Body of pancreas (tissue), 4 donors: ENCODE data around the gene GNS.

Experiments
- POLR2A ChIP-seq, 3 donors: fragments of 450-650 bp; IDR thresholded peaks; one replicate each; pipeline ENCODE4 v1.6.1; 2016; ENCODE audit warnings: antibody characterized with exemption in 3 of 3, mild to moderate bottlenecking in 2 of 3
- TF ChIP-seq, protein P1 (sequence below), 7 experiments: fragments of 450-650 bp in 4 of 7; fragments of 200-600 bp in 3 of 7; sonication (generic) in 3 of 7; IDR thresholded peaks; one replicate each; pipeline ENCODE4 v1.5.1; 2016 to 2019; ENCODE audit warnings: antibody characterized with exemption in 7 of 7

DNA sequence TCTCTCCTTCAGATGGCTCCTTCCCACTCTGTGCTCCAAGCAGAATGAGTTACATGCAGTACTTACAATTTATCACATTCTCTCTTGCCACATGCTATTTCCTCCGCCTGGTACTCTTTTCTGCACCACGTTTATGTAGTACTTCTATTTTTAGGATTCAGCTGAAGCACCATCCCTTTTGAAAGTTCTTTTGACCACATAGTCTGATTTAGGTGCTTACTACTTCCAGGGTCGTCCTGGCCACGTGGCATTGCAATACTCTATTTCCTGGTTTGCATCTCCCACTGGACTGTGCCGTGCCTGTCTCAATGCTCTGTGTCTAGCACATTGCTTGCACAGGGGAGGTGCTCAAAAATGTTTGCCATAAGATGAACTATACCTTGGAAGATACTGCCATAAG is 48.9 kb upstream of the GNS start:
- TF ChIP-seq, protein P1, sequence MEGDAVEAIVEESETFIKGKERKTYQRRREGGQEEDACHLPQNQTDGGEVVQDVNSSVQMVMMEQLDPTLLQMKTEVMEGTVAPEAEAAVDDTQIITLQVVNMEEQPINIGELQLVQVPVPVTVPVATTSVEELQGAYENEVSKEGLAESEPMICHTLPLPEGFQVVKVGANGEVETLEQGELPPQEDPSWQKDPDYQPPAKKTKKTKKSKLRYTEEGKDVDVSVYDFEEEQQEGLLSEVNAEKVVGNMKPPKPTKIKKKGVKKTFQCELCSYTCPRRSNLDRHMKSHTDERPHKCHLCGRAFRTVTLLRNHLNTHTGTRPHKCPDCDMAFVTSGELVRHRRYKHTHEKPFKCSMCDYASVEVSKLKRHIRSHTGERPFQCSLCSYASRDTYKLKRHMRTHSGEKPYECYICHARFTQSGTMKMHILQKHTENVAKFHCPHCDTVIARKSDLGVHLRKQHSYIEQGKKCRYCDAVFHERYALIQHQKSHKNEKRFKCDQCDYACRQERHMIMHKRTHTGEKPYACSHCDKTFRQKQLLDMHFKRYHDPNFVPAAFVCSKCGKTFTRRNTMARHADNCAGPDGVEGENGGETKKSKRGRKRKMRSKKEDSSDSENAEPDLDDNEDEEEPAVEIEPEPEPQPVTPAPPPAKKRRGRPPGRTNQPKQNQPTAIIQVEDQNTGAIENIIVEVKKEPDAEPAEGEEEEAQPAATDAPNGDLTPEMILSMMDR (IDR thresholded peaks at IDR 0.05): no peak
- no peak for TF ChIP-seq POLR2A (IDR thresholded peaks at IDR 0.05)
